Breast epithelium (tissue), 3 donors: Measurements from ENCODE around the gene CSMD2.

Source experiments
- CTCF ChIP-seq, 3 donors: fragments of 450-650 bp; IDR thresholded peaks; one replicate each; pipeline ENCODE4 v1.5.1; 2016 to 2017; ENCODE audit warnings: antibody characterized with exemption in 3 of 3, mild to moderate bottlenecking in 3 of 3, moderate library complexity in 3 of 3
- POLR2A ChIP-seq: fragments of 450-650 bp; IDR thresholded peaks from one replicate; pipeline ENCODE4 v1.6.1; 2016; ENCODE audit warnings: antibody characterized with exemption, mild to moderate bottlenecking, moderate library complexity
- POLR2AphosphoS5 ChIP-seq, 3 donors: sonication (generic); formaldehyde crosslinking; IDR thresholded peaks; one replicate each; pipeline ENCODE4 v1.6.1; 2017; ENCODE audit warnings: antibody characterized with exemption in 3 of 3

DNA sequence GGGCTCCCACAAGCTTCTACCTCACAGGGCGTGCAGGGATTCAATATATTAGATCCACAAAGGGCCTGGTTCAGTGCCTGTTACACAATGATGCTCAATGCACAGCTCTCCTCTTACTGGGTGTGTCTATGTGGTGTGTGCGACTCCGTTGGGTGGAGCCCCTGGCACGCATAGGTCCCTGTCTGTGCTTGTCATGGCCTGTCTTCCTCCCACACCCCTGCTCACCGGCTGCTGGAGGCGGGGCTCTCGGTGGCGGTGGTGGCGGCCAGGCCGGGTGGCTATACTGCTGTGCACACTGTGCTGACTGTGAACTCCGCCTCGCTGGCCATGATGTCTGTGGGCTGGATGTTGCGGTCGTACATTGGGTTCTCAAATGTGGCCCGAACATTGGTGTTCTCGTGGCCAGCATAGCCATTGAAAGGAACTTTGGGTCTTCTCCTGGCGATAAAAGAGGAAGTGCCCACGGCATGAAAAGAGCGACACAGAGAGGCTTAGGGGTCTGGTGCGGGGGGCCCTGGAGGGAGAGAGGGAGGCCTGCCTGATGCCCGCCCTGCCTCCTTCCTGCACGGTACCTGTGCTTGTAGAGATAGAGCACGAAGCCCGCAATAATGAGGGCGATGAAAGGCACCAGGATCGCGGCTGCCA is 645.7 kb downstream of the CSMD2 start:
- TF ChIP-seq CTCF (IDR thresholded peaks at IDR 0.05) (no peak), POLR2A (no peak), POLR2AphosphoS5 (IDR thresholded peaks at IDR 0.05) (no peak)
